ENCODE results near the gene RNF167. TPM values are rescaled to one million over a fixed set of nuclear protein-coding genes. Genes with fewer than 3 reads are reported as not detected.

RNF167 gene
- total and polyA plus RNA-seq, 2 of the 13 experiments (the other 11 are each of a cell fraction or from before 2014, with no cell fraction given), result 44.1 to 45.4 TPM

DNA sequence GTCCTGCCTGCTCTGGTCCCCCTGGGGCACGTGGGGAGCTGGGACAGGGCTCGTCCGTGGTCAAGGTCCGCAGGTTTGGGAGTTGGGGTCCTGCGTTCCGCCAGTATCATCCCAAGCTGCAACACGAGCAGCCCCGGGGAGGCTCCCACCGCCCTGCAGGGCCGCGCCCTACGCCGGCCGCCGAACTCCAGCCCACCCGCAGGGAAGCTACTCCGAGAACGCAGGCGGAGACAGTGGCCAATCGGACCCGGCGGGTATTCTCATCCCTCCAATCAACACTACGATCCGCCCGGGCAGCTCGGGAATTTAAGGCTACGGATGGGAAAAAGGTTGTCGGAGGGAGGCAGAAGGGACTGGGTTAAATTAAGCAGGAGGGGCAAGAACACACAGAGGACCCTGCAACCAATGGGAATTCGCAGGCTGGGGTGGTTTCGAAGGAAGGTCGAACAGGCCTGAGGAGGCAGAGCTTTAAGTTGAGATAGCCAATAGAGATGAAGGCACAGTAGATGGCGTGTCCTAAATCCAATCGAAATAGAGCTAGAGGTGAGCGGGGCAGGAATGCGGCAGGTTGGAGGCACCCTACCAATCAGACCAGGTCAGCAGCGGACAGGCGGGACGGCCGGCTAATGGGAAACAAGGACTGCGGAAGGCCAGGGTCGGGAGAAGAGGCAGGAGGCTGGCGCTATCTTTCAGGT lies 26.9 kb downstream of the RNF167 start (continued):
- TF ChIP-seq, protein P1, sequence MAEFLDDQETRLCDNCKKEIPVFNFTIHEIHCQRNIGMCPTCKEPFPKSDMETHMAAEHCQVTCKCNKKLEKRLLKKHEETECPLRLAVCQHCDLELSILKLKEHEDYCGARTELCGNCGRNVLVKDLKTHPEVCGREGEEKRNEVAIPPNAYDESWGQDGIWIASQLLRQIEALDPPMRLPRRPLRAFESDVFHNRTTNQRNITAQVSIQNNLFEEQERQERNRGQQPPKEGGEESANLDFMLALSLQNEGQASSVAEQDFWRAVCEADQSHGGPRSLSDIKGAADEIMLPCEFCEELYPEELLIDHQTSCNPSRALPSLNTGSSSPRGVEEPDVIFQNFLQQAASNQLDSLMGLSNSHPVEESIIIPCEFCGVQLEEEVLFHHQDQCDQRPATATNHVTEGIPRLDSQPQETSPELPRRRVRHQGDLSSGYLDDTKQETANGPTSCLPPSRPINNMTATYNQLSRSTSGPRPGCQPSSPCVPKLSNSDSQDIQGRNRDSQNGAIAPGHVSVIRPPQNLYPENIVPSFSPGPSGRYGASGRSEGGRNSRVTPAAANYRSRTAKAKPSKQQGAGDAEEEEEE (CRISPR knock-in tag; IDR thresholded peaks at IDR 0.05; ENCODE audit: borderline replicate concordance), result no peak
- TF ChIP-seq, protein P2, sequence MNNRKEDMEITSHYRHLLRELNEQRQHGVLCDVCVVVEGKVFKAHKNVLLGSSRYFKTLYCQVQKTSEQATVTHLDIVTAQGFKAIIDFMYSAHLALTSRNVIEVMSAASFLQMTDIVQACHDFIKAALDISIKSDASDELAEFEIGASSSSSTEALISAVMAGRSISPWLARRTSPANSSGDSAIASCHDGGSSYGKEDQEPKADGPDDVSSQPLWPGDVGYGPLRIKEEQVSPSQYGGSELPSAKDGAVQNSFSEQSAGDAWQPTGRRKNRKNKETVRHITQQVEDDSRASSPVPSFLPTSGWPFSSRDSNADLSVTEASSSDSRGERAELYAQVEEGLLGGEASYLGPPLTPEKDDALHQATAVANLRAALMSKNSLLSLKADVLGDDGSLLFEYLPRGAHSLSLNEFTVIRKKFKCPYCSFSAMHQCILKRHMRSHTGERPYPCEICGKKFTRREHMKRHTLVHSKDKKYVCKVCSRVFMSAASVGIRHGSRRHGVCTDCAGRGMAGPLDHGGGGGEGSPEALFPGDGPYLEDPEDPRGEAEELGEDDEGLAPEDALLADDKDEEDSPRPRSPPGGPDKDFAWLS (CRISPR knock-in tag; IDR thresholded peaks at IDR 0.05; ENCODE audit: borderline replicate concordance), result no peak
- TF ChIP-seq ZNF282 (IDR thresholded peaks at IDR 0.05; ENCODE audit: partially characterized antibody) (no peak), RAD51 (IDR thresholded peaks at IDR 0.05; ENCODE audit: borderline replicate concordance) (no peak), YY1 (IDR thresholded peaks at IDR 0.05; ENCODE audit: insufficient read depth, insufficient replicate concordance, low read depth, low read length) (no peak), EP300 (IDR thresholded peaks at IDR 0.05; ENCODE audit: low read depth in 2 of 2, low read length in 2 of 2) (no peak), EP300 (CRISPR knock-in tag; IDR thresholded peaks at IDR 0.05; ENCODE audit: borderline replicate concordance) (no peak; the same call in 1 of the 2 replicates), ZNF343 (CRISPR knock-in tag; IDR thresholded peaks at IDR 0.05) (no peak), NCOA1 (CRISPR knock-in tag; IDR thresholded peaks at IDR 0.05) (no peak), NKX3-1 (CRISPR knock-in tag; IDR thresholded peaks at IDR 0.05) (no peak; the same call in none of the 2 replicates), CENPT (CRISPR knock-in tag; IDR thresholded peaks at IDR 0.05; ENCODE audit: low read depth) (no peak), ZNF232 (CRISPR knock-in tag; IDR thresholded peaks at IDR 0.05; ENCODE audit: borderline replicate concordance) (no peak), ZBTB1 (CRISPR knock-in tag; IDR thresholded peaks at IDR 0.05; ENCODE audit: borderline replicate concordance) (no peak), ZKSCAN8 (CRISPR knock-in tag; IDR thresholded peaks at IDR 0.05; ENCODE audit: borderline replicate concordance) (no peak), ZFYVE20 (CRISPR knock-in tag; IDR thresholded peaks at IDR 0.05; ENCODE audit: borderline replicate concordance, low read depth) (no peak)
- TF ChIP-seq, protein P3, sequence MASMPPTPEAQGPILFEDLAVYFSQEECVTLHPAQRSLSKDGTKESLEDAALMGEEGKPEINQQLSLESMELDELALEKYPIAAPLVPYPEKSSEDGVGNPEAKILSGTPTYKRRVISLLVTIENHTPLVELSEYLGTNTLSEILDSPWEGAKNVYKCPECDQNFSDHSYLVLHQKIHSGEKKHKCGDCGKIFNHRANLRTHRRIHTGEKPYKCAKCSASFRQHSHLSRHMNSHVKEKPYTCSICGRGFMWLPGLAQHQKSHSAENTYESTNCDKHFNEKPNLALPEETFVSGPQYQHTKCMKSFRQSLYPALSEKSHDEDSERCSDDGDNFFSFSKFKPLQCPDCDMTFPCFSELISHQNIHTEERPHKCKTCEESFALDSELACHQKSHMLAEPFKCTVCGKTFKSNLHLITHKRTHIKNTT (CRISPR knock-in tag; IDR thresholded peaks at IDR 0.05), result no peak
- TF ChIP-seq, protein P4, sequence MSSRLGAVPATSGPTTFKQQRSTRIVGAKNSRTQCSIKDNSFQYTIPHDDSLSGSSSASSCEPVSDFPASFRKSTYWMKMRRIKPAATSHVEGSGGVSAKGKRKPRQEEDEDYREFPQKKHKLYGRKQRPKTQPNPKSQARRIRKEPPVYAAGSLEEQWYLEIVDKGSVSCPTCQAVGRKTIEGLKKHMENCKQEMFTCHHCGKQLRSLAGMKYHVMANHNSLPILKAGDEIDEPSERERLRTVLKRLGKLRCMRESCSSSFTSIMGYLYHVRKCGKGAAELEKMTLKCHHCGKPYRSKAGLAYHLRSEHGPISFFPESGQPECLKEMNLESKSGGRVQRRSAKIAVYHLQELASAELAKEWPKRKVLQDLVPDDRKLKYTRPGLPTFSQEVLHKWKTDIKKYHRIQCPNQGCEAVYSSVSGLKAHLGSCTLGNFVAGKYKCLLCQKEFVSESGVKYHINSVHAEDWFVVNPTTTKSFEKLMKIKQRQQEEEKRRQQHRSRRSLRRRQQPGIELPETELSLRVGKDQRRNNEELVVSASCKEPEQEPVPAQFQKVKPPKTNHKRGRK (CRISPR knock-in tag; IDR thresholded peaks at IDR 0.05), result no peak
- TF ChIP-seq, protein P5, sequence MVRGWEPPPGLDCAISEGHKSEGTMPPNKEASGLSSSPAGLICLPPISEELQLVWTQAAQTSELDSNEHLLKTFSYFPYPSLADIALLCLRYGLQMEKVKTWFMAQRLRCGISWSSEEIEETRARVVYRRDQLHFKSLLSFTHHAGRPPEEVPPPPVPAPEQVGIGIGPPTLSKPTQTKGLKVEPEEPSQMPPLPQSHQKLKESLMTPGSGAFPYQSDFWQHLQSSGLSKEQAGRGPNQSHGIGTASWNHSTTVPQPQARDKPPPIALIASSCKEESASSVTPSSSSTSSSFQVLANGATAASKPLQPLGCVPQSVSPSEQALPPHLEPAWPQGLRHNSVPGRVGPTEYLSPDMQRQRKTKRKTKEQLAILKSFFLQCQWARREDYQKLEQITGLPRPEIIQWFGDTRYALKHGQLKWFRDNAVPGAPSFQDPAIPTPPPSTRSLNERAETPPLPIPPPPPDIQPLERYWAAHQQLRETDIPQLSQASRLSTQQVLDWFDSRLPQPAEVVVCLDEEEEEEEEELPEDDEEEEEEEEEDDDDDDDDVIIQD (CRISPR knock-in tag; IDR thresholded peaks at IDR 0.05; ENCODE audit: low read depth), result no peak
- TF ChIP-seq, protein P6, sequence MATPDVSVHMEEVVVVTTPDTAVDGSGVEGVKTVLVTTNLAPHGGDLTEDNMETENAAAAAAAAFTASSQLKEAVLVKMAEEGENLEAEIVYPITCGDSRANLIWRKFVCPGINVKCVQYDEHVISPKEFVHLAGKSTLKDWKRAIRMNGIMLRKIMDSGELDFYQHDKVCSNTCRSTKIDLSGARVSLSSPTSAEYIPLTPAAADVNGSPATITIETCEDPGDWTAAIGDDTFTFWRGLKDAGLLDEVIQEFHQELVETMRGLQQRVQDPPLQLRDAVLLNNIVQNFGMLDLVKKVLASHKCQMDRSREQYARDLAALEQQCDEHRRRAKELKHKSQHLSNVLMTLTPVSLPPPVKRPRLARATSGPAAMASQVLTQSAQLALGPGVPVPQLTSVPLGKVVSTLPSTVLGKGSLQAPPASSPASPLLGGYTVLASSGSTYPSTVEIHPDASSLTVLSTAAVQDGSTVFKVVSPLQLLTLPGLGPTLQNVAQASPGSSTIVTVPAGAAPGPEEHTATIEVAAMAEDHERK (CRISPR knock-in tag; IDR thresholded peaks at IDR 0.05; ENCODE audit: low read depth), result no peak

Measured in HepG2 (cell line).